Measurements from ENCODE around the gene ABCA8.

ABCA8 gene

GRCh38 chr17:68867759-68868516 lies 87.3 kb downstream of the ABCA8 start:
- no peak for DNase-seq (ENCODE audit: low spot score)

- DNase-seq (ENCODE audit: low spot score), result no peak
Observed at GRCh38 chr17:68865584-68865983, 89.6 kb downstream of the ABCA8 start.

GRCh38 chr17:68863091-68863652 lies 92.0 kb downstream of the ABCA8 start:
- no peak for DNase-seq (ENCODE audit: low spot score)

- DNase-seq (ENCODE audit: low spot score), result no peak
Observed at GRCh38 chr17:68861602-68862001, 93.6 kb downstream of the ABCA8 start.

GRCh38 chr17:68860941-68861340 lies 94.3 kb downstream of the ABCA8 start:
- DNase-seq (ENCODE audit: low spot score), result no peak

GRCh38 chr17:68854452-68854851 lies 100.7 kb downstream of the ABCA8 start:
- DNase-seq (ENCODE audit: low spot score), result no peak

GRCh38 chr17:68853439-68853838 lies 101.8 kb downstream of the ABCA8 start:
- no peak for DNase-seq (ENCODE audit: low spot score)

- DNase-seq (ENCODE audit: low spot score), result no peak
Observed at GRCh38 chr17:68853036-68853435, 102.2 kb downstream of the ABCA8 start.

GRCh38 chr17:68851890-68852289 lies 103.3 kb downstream of the ABCA8 start:
- DNase-seq (ENCODE audit: low spot score), result no peak

GRCh38 chr17:68850749-68851510 lies 104.3 kb downstream of the ABCA8 start:
- no peak for DNase-seq (ENCODE audit: low spot score)

GRCh38 chr17:68849673-68850610 lies 105.2 kb downstream of the ABCA8 start:
- DNase-seq (ENCODE audit: low spot score), result no peak

GRCh38 chr17:68847711-68848110 lies 107.5 kb downstream of the ABCA8 start:
- DNase-seq (ENCODE audit: low spot score), result no peak

- no peak for DNase-seq (ENCODE audit: low spot score)
Observed at GRCh38 chr17:68843522-68843921, 111.7 kb downstream of the ABCA8 start.

- no peak for DNase-seq (ENCODE audit: low spot score)
Observed at GRCh38 chr17:68840073-68840472, 115.1 kb downstream of the ABCA8 start.

- DNase-seq (ENCODE audit: low spot score), result no peak
Observed at GRCh38 chr17:68835071-68835470, 120.1 kb downstream of the ABCA8 start.

- no peak for DNase-seq (ENCODE audit: low spot score)
Observed at GRCh38 chr17:68834328-68834836, 120.8 kb downstream of the ABCA8 start.

- no peak for DNase-seq (ENCODE audit: low spot score)
Observed at GRCh38 chr17:68832109-68832802, 122.9 kb downstream of the ABCA8 start.

- DNase-seq (ENCODE audit: low spot score), result no peak
Observed at GRCh38 chr17:68831170-68831569, 124.0 kb downstream of the ABCA8 start.

- DNase-seq (ENCODE audit: low spot score), result no peak
Observed at GRCh38 chr17:68830313-68830712, 124.9 kb downstream of the ABCA8 start.

- DNase-seq (ENCODE audit: low spot score), result no peak
Observed at GRCh38 chr17:68829211-68829610, 126.0 kb downstream of the ABCA8 start.

GRCh38 chr17:68824707-68825106 lies 130.5 kb downstream of the ABCA8 start:
- no peak for DNase-seq (ENCODE audit: low spot score)

Measured in hematopoietic multipotent progenitor cell treated with erythropoietin and hydrocortisone succinate and interleukin-3 and kit ligand, for 15 days (in vitro differentiated cells).